ENCODE data around the gene ABRACL. TPM values are rescaled to one million over a fixed set of nuclear protein-coding genes. Genes with fewer than 3 reads are reported as not detected.

ABRACL gene
- total and polyA plus RNA-seq, 2 donors (not counting 3 experiments of a cell fraction or from before 2014, with no cell fraction given): 54.4 to 87.4 TPM

- H3K4me2 ChIP-seq (ENCODE audit: insufficient read depth, low read length): no peak overlapping the region
These were observed 24.8 kb downstream of the ABRACL start for GRCh38 chr6:139053382-139053781.

More at GRCh38 chr6:139053382-139053781, 24.8 kb downstream of the ABRACL start:
- no peak overlapping the region for H3K27ac ChIP-seq (ENCODE audit: insufficient read depth, low read depth, low read length)
- DNase-seq (ENCODE audit: low read depth, low spot score) (no peak), FAIRE-seq (no peak)
- POLR2A ChIA-PET: interaction anchor here (0.6 kb wide), 2 partner anchors 10 to 754 kb away, joined by 4 to 9 read pairs; no protein-coding TSS in a partner anchor
- H3K9me3 ChIP-seq (replicated peaks; ENCODE audit: control insufficient read depth, insufficient read depth, low read length): no peaks in the 10 kb centered on the region
- CTCF ChIA-PET: interaction anchor here (1.0 kb wide), 1 partner anchor 14 kb away, joined by 3 read pairs; no protein-coding TSS in a partner anchor
- dilution Hi-C loops (cut with MboI; ENCODE audit: extremely low pct_ligation_motif_present, low sequenced_read_pairs) (no loop called here), intact Hi-C loops (cut with micrococcal nuclease) (no loop called here)
- H3K9ac ChIP-seq (replicated peaks; ENCODE audit: extremely low read depth, insufficient read depth, low read length): no peak overlapping the region
- TF ChIP-seq POLR2A (IDR thresholded peaks at IDR 0.05; ENCODE audit: low read depth, low read length): no peak
- no peak for TF ChIP-seq CTCF (IDR thresholded peaks at IDR 0.05; ENCODE audit: extremely low read depth in 1 of 2, insufficient read depth in 1 of 2, low read depth in 1 of 2, low read length in 2 of 2)
- TF ChIP-seq MYC (IDR thresholded peaks at IDR 0.05; ENCODE audit: low read depth, low read length): no peak
- no peak for TF ChIP-seq FOS (IDR thresholded peaks at IDR 0.05; ENCODE audit: borderline replicate concordance, insufficient read depth, low read length)
- TF ChIP-seq GATA2 (IDR thresholded peaks at IDR 0.05; ENCODE audit: insufficient read depth, insufficient read length, low read depth, low read length): no peak
- no peak for TF ChIP-seq POLR2AphosphoS5 (IDR thresholded peaks at IDR 0.05; ENCODE audit: insufficient read depth, low read depth, low read length)
- no peak for TF ChIP-seq EZH2 (IDR thresholded peaks at IDR 0.05; ENCODE audit: borderline replicate concordance, low read depth, low read length, severe bottlenecking)
- no peak overlapping the region for H2AFZ ChIP-seq (ENCODE audit: low read depth, low read length)
- BruUV-seq (replicated peaks): no TSS peak
- no peak overlapping the region for H3K4me3 ChIP-seq (replicated peaks in 1 of 3; ENCODE audit: insufficient read depth in 1 of 3, low read depth in 1 of 3, low read length in 3 of 3)
- H3K9me1 ChIP-seq (replicated peaks; ENCODE audit: control insufficient read depth, extremely low read depth, insufficient read depth, low read length): no peaks in the 10 kb centered on the region
- H3K27me3 ChIP-seq (ENCODE audit: control insufficient read depth in 2 of 2, insufficient read depth in 2 of 2, low read length in 2 of 2): peaks cover 0 to 12% of the 10 kb centered on the region in 2 experiments
- no peaks in the 10 kb centered on the region for H3K4me1 ChIP-seq (ENCODE audit: control insufficient read depth, extremely low read depth, insufficient read depth, low read length)
- H3K36me3 ChIP-seq (ENCODE audit: control insufficient read depth in 2 of 2, extremely low read depth in 1 of 2, insufficient read depth in 2 of 2, low read length in 2 of 2): no peaks in the 10 kb centered on the region
- H3K79me2 ChIP-seq (ENCODE audit: control insufficient read depth, insufficient read depth, low read length): no peaks in the 10 kb centered on the region
- H4K20me1 ChIP-seq (replicated peaks; ENCODE audit: control insufficient read depth, extremely low read depth, insufficient read depth, low read length): no peaks in the 10 kb centered on the region
